Liver (tissue), 9 donors: ENCODE results near the gene PLA2G15. TPM values are rescaled to one million over a fixed set of nuclear protein-coding genes. Genes with fewer than 3 reads are reported as not detected.
"Not testable (repeated sequence)": the region's sequence is repeated elsewhere in the genome, so short reads cannot be mapped to it uniquely, and the experiment has no call there.

Experiments used
- DNase-seq: peaks from one replicate; pipeline ENCODE4 v3.0.0-alpha.2; 2017; ENCODE audit warnings: low spot score
- H3K27ac ChIP-seq, 2 donors: one replicate each; pipeline ENCODE4 v1.7.0; 2013; ENCODE audit warnings: inconsistent platforms in 2 of 2, low read length in 2 of 2, control low read depth in 1 of 2, low read depth in 1 of 2, mild to moderate bottlenecking in 1 of 2
- H3K27me3 ChIP-seq, 4 donors: one replicate each; pipeline versions ENCODE4 v1.6.1 to v1.7.0; 2013; ENCODE audit warnings: low read length in 3 of 4, inconsistent platforms in 1 of 4, mild to moderate bottlenecking in 1 of 4, moderate library complexity in 1 of 4; ENCODE audit not compliant: control insufficient read depth in 4 of 4, insufficient read depth in 4 of 4
- H3K36me3 ChIP-seq, 4 donors: one replicate each; pipeline versions ENCODE4 v1.6.1 to v1.7.0; 2013; ENCODE audit warnings: low read length in 3 of 4, mild to moderate bottlenecking in 3 of 4, low read depth in 1 of 4, moderate library complexity in 1 of 4; ENCODE audit not compliant: control insufficient read depth in 4 of 4, insufficient read depth in 3 of 4
- H3K4me1 ChIP-seq, 4 donors: one replicate each; pipeline versions ENCODE4 v1.6.1 to v1.7.0; 2013; ENCODE audit warnings: low read length in 3 of 4, mild to moderate bottlenecking in 3 of 4, moderate library complexity in 1 of 4; ENCODE audit not compliant: control insufficient read depth in 4 of 4, insufficient read depth in 4 of 4
- H3K4me3 ChIP-seq, 3 donors: one replicate each; pipeline versions ENCODE4 v1.6.1 to v1.7.0; 2013; ENCODE audit warnings: low read length in 3 of 3, control low read depth in 1 of 3, low read depth in 1 of 3, mild to moderate bottlenecking in 1 of 3
- H3K9ac ChIP-seq, 2 donors: one replicate each; pipeline ENCODE4 v1.7.0; 2013; ENCODE audit warnings: low read length in 2 of 2, mild to moderate bottlenecking in 2 of 2, moderate library complexity in 2 of 2, control low read depth in 1 of 2, low read depth in 1 of 2
- H3K9me3 ChIP-seq, 4 donors: one replicate each; pipeline versions ENCODE4 v1.6.1 to v1.7.0; 2013; ENCODE audit warnings: low read length in 3 of 4; ENCODE audit not compliant: control insufficient read depth in 4 of 4
- CTCF ChIP-seq: fragments of 150-350 bp; IDR thresholded peaks from 2 replicates; pipeline ENCODE4 v1.5.1; 2017; ENCODE audit warnings: improper control_type of control experiment, low read depth, low read length; ENCODE audit not compliant: missing input control
- FOXA1 ChIP-seq: IDR thresholded peaks from 2 replicates; pipeline ENCODE4 v1.6.1; 2016; ENCODE audit warnings: antibody characterized with exemption
- HNF4A ChIP-seq, 2 donors: conservative IDR thresholded peaks; 2 replicates each; pipeline ENCODE4 v1.6.1; 2016; ENCODE audit warnings: antibody characterized with exemption in 2 of 2, mild to moderate bottlenecking in 2 of 2
- JUND ChIP-seq, 2 donors: IDR thresholded peaks; 2 replicates each; pipeline ENCODE4 v1.6.1; 2016; ENCODE audit warnings: antibody characterized with exemption in 2 of 2
- RAD21 ChIP-seq, 2 donors: IDR thresholded peaks; 2 replicates each; pipeline ENCODE4 v1.6.1; 2016; ENCODE audit warnings: antibody characterized with exemption in 2 of 2, mild to moderate bottlenecking in 2 of 2
- ZBTB33 ChIP-seq: IDR thresholded peaks from 2 replicates; pipeline ENCODE4 v1.6.1; 2016; ENCODE audit warnings: antibody characterized with exemption
- WGBS: extraction: QIAGEN DNeasy Blood & Tissue Kit; methylation state at CpG from one replicate; pipeline ENCODE4 v1.1.7; 2013; 5-methylcytosine and 5-hydroxymethylcytosine counted together
- polyA plus RNA-seq, 2 donors: library from polyadenylated mRNA; stranded (reverse) in 1 of 2; unstranded in 1 of 2; fragments of 200-250 nt in 1 of 2; fragments of >200 nt in 1 of 2; fragmentation: Nextera tagmentation in 1 of 2; extraction: Ambion mirVana in 1 of 2; gene quantifications; one replicate each; pipeline versions ENCODE4 v1.2.1 to v1.2.3, GENCODE V29; 2013 to 2015
- total RNA-seq, 2 donors: library from RNA; depleted of rRNA; stranded (reverse); fragments of >200 nt; gene quantifications; one replicate each; pipeline ENCODE4 v1.2.3, GENCODE V29; 2014
- donor health status: healthy.
- donor health status: healthy.
- donor health status: healthy.
- donor health status: healthy.
- donor health status: healthy.

PLA2G15 gene
- total and polyA plus RNA-seq, 4 donors, result 4.5 to 19.8 (median 15.1) TPM

GRCh38 chr16:68287276-68288251 is 42.4 kb downstream of the PLA2G15 start:
- no peak for DNase-seq
- no peak overlapping the region for H3K4me3 ChIP-seq
- no peaks in the 10 kb centered on the region for H3K27me3 ChIP-seq
- no peak overlapping the region for H3K27ac ChIP-seq
- no peak overlapping the region for H3K9ac ChIP-seq
- 88% methylated on average over 11 of the region's 11 CpGs for WGBS
- TF ChIP-seq HNF4A (conservative IDR thresholded peaks at IDR 0.05), result no peak
- TF ChIP-seq JUND (IDR thresholded peaks at IDR 0.05), result no peak
- TF ChIP-seq RAD21 (IDR thresholded peaks at IDR 0.05), result no peak
- TF ChIP-seq ZBTB33, result no peak
- no peaks in the 10 kb centered on the region for H3K36me3 ChIP-seq
- peaks cover 0 to 3% (median 0%) of the 10 kb centered on the region in 4 donors for H3K4me1 ChIP-seq
- no peaks in the 10 kb centered on the region for H3K9me3 ChIP-seq

GRCh38 chr16:68288252-68288650 is 43.1 kb downstream of the PLA2G15 start:
- no peaks in the 10 kb centered on the region for H3K27me3 ChIP-seq
- no peaks in the 10 kb centered on the region for H3K9me3 ChIP-seq
- 80% methylated on average over 1 of the region's 1 CpG for WGBS
- H3K36me3 ChIP-seq, result no peaks in the 10 kb centered on the region
- H3K27ac ChIP-seq, result no peak overlapping the region
- TF ChIP-seq CTCF (no peak), ZBTB33 (no peak), FOXA1 (no peak)
- H3K4me3 ChIP-seq, result no peak overlapping the region
- no peak overlapping the region for H3K9ac ChIP-seq
- DNase-seq, result no peak
- H3K4me1 ChIP-seq, result peaks cover 0 to 3% (median 0%) of the 10 kb centered on the region in 4 donors

- H3K9me3 ChIP-seq, H3K4me3 ChIP-seq, H3K27ac ChIP-seq, H3K27me3 ChIP-seq, H3K36me3 ChIP-seq, H3K4me1 ChIP-seq, DNase-seq, H3K9ac ChIP-seq: not testable (repeated sequence)
- WGBS, result 90% methylated on average over 9 of the region's 9 CpGs
Measured at GRCh38 chr16:68288796-68289195, 43.6 kb downstream of the PLA2G15 start.
